GM18909 (cell line): ENCODE data around the gene RASSF3.
"Not testable (repeated sequence)": the region's sequence is repeated elsewhere in the genome, so short reads cannot be mapped to it uniquely, and the experiment has no call there.

Experiments
- ATAC-seq: cut with Tn5 transposase; IDR thresholded peaks from one replicate; pipeline ENCODE4 v1.9.1; 2021; ENCODE audit warnings: mild to moderate bottlenecking; ENCODE audit not compliant: unreplicated experiment, poor library complexity

RASSF3 gene

DNA sequence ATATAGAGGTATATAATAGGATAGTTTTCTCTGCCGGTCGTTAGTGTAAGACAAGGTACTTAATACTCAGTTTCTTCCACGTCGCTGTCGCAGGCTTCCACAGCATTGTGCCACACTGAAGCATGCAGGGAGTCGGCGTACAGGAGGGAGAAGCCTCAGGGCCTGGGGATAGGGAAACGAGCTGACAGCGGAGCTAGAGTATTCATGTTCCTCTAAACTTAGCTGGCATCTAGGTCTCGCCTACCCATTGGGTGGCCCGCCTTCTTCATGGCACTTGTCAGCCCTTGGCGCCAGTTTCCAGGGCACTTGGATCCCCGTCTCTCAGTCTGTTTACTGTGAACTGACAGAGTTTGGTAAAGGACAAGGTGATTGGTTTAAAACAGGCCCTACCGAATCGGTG, 75.3 kb downstream of the RASSF3 start:
- no peak for ATAC-seq

DNA sequence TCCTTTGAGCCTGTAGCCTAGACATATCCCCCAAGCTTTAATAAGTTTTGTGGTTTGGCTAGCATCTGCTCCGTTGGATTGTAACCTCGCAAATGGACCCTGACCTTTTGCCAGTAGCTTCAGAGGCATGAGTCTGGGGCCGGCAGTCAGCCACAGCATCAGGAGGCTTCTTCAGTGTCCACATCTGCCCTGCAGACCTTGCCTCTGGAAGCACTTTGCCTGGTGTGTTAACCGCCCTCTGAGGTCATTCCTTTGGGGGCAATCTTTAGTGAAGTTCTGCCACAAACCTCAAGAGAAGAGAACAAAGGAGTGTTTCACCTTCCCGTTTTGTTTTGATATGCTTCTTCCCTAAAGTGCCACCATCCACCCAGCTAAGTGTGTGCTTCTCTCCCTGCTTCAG, 77.5 kb downstream of the RASSF3 start:
- no peak for ATAC-seq

DNA sequence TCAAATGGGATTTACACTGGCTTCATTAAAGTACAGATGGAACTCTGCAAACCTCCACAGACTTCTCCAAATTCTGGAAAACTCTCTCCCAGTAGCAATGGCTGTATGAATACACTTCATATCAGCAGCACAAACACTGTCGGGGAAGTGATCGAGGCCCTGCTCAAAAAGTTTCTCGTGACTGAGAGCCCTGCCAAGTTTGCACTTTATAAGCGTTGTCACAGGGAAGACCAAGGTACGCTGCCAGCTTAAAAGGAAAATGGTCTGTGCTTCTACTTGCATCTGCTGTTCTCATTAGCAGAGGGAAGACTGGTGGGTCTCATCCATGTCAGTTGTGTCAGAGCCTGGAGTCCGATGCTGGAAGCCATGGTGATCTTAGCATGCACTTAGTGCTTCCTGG, 77.9 kb downstream of the RASSF3 start:
- no peak for ATAC-seq

DNA sequence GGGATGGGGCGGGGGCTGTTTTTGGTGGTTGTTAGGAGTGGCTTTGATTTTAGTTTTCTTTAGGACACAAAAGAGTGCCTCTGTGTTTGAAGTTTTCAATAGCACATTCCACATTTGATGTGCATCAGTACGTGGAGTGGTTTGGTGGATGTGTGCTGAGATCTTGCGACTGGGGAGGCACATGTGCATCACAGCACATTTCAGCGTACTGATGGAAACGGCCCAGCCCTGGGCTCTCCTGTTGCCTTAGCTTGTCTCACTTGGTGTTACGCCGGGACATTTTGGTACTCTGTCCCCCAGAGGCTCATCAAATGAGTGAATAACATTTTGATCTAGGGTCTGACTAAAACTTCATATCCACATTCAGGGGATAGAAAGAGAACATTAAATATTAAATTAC, 78.4 kb downstream of the RASSF3 start:
- ATAC-seq = no peak

DNA sequence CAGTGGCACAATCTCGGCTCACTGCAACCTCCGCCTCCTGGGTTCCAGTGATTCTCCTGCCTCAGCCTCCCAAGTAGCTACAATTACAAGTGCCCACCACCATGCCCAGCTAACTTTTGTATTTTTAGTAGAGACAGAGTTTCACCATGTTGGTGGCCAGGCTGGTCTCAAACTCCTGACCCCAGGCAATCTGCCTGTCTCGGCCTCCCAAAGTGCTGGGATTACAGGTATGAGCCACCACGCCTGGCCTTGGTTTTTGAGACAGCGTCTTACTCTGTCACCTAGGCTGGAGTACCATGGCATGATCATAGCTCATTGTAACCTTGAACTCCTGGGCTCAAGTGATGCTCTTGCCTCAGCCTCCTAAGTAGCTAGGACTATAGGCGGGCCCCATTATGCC, 79.9 kb downstream of the RASSF3 start:
- ATAC-seq = not testable (repeated sequence)

DNA sequence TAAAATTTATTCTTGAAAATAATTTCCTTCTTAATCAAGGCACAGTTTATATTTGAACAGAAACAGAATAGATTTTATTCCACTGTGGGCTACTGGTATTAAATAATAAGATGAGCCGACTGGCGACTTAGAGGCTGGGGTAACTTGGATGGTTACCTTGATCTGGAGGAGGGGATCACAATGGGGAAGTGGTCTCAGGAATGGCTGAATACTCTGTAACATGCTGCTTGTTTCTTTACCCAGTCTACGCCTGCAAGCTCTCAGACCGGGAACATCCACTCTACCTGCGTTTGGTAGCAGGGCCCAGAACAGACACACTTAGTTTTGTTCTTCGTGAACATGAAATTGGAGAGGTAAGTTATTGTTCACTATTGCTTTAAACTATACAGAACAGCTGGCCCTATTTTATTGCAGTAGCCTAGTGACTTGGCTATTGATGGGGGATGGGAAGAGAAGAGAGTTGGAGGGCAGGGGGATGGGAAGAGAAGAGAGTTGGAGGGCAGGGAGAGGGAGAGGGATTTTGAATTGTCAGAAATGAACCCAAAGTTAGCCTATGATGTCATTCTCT, 81.0 kb downstream of the RASSF3 start:
- ATAC-seq = no peak

DNA sequence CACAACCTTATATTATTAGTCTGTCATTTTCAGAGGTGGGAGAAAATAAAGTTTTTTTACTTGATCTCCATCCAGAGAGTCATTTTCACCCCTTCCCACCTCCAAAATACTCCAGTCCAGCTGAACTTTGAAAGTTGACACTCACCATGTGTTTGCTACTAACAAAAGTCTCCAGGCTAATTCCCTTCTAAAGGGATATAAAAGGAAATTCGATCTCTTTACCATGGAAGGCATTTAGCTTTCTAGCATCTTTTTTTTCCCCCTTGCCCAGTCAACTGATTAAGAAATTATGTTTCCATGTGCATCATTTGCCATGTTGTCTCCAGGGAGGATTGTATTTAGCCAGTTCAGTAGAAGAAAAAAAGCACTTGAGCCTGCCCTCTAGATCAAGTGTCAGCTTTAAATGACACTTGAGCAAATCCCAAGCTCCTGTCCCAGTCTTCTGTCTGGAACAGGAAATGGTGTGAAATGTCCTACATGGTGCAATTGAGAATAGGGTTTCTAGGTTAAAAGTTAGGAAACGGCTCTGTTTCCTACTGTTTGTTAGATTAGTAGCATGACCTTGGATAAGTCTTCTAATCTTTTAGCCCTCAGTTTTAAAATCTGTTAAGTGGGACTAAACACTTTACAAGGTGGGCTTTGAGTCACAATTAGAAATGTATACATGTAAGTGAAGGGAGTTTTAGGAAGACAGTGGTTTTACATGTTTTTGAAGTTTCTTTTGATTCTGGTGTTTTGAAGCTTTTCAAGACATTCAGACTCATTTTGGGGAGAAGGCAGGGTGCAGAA, 81.7 kb downstream of the RASSF3 start:
- ATAC-seq = no peak

DNA sequence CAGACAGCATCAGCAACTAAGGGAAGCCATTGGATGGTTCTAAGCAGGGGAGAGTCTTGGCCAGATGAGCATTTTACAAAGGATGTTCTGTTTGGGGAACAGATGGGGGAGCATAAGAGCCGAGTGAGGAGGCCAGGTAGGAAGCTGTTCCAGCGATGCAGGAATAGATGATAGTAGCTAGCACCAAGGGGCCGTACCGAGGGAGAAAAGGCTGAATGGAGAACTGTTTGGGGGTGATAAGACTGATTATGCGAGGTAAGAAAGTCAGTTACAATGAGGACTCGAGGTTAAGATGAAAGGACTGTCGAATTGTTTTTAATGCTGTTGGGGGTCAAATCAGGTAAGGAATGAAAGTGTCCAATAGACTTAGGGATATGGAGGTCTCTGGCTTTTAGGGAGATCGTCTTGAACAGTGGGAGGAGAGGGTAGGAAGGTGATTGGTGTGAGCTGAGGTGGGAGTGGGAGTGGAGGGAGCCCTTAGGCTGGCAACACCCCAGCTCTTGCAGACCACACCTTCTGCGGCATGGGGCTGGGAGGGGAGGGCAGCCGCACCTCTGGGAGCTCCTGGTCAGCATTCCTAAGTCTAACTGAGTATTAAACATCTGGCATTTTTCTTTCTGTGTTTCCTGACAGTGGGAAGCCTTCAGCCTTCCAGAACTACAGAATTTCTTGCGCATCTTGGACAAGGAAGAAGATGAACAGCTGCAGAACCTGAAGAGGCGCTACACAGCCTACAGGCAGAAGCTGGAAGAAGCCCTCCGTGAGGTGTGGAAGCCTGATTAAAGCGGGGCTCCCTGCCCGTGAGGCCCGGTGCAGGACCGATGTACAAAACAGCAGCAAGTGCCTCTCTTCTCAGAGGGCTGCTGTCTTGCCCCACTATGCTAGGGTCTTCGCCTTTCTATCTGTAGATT, 84.1 kb downstream of the RASSF3 start:
- no peak for ATAC-seq

DNA sequence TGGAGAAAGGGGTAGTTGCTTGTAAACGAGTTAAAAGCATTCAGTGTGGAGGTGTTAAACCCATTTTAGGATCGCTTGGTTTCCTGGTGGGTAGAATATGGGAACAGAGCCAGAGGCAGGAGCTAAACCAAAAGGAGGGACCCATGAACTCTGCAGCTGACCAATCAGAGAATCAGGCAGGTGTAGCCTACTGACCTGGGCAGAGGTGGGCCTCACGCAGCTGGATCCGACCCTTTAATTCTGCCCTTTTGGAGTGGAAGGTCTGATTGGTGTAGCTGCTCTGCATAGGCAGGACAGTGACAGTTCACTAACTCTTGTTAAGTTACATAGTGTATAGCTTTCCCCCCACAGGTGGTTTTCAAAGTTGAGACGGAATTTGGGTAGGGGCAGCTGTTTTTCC, 85.3 kb downstream of the RASSF3 start:
- no peak for ATAC-seq

DNA sequence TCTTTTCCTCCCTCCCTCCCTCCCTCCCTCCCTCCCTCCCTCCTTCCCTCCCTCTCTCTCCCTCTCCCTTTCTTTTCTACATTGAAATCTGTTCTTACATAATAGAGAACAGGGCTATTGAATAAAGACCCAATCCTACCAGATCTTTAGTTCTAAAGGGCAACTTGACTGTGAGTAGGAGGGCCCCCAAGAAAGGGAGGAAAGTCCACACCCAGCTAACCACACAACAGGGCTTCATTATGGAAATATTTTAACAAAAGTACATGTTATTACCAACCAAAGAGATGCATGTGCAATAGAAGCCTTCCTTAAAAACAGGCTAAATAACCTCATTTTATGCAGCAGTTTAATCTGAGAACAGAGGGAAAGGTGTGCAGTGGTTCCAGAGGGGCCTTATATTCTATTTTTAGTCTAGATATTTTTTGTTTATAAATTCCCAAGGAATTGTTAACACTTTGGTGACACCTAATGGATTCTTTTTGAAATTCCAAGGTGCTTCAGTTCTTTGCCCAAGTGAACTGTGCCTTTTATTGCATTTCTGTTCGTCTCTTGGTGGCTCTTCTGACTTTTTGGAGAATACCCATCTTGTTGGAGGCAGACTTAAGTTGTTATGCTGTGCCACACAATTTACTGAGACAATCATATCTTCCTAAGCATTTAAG, 85.9 kb downstream of the RASSF3 start:
- ATAC-seq = no peak

DNA sequence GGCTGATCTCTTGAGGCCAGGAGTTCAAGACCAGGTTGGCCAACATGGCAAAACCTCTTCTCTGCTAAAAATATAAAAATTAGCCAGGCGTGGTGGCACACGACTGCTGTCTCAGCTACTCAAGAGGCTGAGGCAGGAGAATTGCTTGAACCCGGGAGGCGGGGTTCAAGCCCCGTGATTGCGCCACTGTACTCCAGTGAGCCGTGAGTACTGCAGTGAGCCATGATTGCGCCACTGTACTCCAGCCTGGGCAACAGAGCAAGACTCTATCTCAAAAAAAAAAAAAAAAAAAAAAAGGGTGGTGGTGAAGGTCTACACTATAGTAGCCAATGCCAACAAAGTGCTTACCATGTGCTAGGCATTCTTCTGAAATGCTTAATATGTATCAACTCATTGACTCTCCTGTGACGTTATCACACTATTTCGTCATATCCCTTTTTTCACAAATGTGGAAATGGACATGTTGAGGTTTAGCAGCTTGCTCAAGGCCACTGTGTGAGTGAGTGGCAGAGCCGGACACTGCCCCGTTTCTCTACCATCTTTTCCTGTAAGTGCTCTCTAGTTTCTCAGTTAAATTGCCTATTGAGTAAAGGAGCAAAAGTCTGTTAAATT, 89.3 kb downstream of the RASSF3 start:
- ATAC-seq = no peak

DNA sequence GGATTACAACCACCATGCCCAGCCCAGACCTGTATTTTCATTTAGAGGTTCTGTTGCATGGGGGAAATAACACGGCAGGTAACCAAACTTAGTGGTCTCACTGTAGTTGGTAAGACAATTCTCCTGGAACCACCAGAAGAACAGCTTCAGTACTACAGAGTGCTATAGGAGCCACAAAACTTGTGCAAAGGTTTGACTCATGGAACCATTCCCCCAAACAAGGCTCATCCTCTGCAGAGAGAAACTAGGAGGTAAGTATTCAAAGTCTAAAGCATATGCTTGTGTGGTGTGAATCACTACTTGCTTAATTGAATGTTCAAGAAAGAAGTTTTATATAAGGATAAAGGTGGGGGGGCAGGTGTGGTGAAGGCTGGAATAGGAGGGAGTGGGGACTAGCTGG, 90.2 kb downstream of the RASSF3 start:
- no peak for ATAC-seq

DNA sequence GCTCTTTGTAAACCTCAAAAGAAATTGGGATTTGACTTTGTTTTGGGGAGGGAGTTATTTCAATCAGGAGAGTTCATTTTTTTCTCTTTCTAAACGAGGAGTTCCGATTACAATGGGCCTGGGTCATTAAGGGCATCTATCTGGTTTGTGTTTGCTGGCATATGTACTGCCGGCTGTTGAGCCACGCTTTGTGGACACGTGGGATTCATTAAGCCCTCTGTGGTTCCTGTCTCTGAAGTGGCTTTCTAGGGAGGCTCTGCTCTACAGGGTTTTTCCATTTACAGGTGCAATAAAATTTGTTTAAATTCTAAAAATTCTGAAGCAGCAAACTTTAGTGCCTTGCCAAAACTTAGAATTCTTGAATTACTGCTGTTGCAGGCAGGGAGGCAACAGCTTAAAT, 91.0 kb downstream of the RASSF3 start:
- ATAC-seq = no peak

DNA sequence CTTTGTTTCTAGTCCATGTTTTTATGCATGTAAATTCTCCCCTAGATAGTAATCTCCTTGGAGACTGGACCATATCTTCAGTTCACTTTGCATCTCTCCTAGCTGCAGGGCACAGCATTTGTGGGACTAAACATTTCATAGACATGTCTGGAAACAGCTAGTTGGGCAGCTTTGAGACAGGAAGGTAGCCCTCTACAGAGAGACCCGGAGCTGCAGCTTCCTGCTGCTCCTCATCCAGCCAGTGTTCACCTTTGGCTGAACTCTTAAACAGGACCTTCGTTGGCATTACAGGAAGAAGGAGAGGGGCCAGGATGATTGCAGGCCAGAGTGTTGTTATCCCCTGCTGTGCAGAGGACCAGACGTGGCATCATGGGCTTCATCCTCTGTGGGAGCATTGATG, 96.0 kb downstream of the RASSF3 start:
- no peak for ATAC-seq

DNA sequence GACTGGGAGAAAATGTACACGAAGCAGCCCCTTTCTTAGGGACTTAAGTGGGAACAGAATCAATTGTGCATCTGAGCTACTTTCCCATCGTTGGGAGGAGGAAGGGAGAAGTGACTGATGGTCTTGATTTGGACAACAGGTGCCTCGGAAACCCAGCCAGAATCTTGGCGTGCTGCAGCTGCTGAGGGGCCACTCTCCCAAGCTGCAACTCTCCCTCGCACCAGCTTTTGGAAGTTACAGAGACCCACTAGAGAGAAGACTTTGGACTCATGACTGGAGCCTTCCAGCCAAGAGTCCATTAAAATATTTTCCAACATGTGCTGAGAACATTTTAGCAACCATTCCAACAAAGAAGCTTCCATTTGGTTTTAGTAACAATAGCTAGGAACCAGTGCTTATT, 96.6 kb downstream of the RASSF3 start:
- no peak for ATAC-seq

DNA sequence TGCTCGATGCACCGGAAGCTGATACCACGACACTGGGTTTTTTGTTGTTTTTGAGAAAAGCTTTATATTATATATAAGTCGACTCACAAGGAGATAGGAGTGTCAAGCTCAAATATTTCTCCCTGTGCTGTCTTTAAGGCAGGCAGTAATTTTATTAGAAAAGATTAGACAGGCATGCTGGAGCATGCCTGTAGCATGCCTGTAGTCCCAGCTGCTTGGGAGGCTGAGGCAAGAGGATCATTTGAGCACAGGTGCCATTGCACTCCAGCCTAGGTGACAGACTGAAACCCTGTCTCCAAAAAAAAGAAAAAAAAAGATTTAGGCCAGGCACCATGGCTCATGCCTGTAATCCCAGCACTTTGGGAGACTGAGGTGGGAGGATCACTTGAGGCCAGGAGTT, 97.1 kb downstream of the RASSF3 start:
- no peak for ATAC-seq

DNA sequence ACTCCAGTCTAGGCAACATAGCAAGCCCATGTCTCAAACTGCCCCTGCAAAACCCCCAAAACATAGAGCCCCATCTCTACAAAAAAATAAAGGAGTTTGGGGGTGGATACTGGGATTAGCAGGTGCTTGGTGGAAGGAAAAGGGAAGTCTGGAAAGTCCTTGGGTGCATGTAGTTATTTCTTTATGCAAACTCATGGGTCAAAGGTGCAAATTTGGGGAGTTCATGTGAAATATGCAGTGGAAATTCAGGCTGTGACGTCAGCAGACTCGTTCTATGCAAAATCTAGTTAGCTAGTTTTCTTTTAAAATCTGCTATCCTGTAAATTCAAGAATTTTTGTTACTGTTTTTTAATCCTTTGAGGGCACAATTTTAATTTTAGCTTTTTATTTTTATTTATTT, 97.6 kb downstream of the RASSF3 start:
- ATAC-seq = no peak

DNA sequence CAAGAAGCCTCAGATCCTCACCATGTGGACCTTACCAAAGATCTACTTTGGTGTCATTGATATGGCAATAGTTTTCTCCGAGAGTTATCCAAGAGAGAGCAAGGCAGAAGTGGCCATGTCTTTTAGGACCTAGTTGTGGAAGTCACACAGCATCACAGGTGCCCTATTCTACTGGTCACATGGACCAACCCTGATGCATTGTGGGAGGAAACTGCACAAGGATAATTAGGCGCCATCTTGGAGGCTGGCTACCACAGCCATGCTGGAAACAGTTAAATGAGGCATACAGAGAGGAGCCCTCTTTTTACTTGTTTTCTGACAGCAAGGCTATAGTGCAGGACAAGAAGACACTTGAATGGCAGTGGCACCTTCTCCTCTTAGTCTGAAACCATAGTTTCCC, 99.1 kb downstream of the RASSF3 start:
- ATAC-seq = no peak

DNA sequence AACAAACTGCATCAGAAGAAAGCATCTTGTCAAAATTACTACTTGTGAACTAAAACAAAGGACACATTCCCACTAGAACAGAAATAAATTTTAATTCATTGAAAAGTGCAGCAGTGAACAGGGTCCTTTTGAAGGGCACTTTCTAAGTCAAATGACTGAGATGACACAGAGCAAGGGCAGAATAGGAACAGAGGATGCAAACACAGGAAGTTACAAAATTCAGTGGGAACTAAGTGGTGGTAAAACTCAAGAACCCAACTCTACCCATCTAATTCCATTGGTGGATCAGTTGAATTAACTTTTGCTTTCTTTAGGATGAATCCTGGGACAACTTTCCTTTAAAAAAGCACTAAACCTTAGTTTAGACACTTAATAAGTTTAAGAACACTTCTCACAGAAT, 103.1 kb downstream of the RASSF3 start:
- ATAC-seq = no peak

DNA sequence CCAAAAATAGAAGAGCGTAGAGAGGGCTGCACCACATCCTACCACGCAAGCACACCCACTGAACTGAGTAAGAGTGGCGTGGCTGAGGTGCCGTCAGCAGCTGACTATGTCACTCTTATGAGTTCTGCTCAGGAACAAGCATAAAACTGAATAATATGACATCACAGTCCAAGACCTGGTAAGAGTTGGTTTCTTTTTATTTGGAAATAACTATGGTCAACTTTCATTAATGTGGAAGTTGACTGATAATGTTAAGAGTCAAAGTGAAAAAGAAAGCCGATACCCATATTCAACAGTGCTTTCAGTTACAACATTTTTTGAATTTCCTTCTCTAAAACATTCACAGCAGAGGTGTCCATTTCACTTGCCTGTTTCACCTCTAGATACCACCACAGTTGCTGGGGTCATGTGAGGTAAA, 104.3 kb downstream of the RASSF3 start:
- peak; percentile 74 for ATAC-seq
